Right kidney (tissue), 9 donors: Measurements from ENCODE around the gene SEMA4A.
"Not testable (repeated sequence)": the region's sequence is repeated elsewhere in the genome, so short reads cannot be mapped to it uniquely, and the experiment has no call there.

ENCODE experiments used
- DNase-seq: peaks from one replicate; pipeline ENCODE4 v3.0.0-alpha.2; 2016
- long read RNA-seq, 8 donors: transcript quantifications; one replicate each; lab custom pipeline, GENCODE V29; 2026

The SEMA4A gene
- long read RNA-seq, donor 1, partial matches to known transcripts = 0 of 2 reads
- long read RNA-seq, donor 1, other reads (novel, unspliced or antisense) = 0 of 2 reads
- long read RNA-seq, donor 2, partial matches to known transcripts = 0 of 1 reads
- long read RNA-seq, donor 2, other reads (novel, unspliced or antisense) = 0 of 1 reads
- long read RNA-seq, donor 3, partial matches to known transcripts = 0 of 2 reads
- long read RNA-seq, donor 3, other reads (novel, unspliced or antisense) = 0 of 2 reads
- long read RNA-seq, donor 4, partial matches to known transcripts = 0 of 3 reads
- long read RNA-seq, donor 4, other reads (novel, unspliced or antisense) = 0 of 3 reads
- long read RNA-seq, donor 5, partial matches to known transcripts = 33 of 33 reads
- long read RNA-seq, donor 5, other reads (novel, unspliced or antisense) = 0 of 33 reads
- long read RNA-seq, donor 6, partial matches to known transcripts = 0 of 5 reads
- long read RNA-seq, donor 6, other reads (novel, unspliced or antisense) = 0 of 5 reads
- long read RNA-seq, donor 7, partial matches to known transcripts = 0 of 1 reads
- long read RNA-seq, donor 7, other reads (novel, unspliced or antisense) = 0 of 1 reads
- long read RNA-seq, donor 8, partial matches to known transcripts = 0 of 2 reads
- long read RNA-seq, donor 8, other reads (novel, unspliced or antisense) = 0 of 2 reads

- peak; percentile 37 for DNase-seq
These were observed at the start of gene SEMA4A for GRCh38 chr1:156153362-156153761. Gene SEMA4A (plus strand): TSS chr1:156153585. CDS start chr1:156154579, 994 bp downstream.

- DNase-seq = peak; percentile 66
These were observed 49.1 kb upstream of the SEMA4A start for GRCh38 chr1:156104065-156104810.

GRCh38 chr1:156104861-156105832 lies 48.2 kb upstream of the SEMA4A start:
- DNase-seq = peak; percentile 19

GRCh38 chr1:156106624-156107488 lies 46.5 kb upstream of the SEMA4A start:
- DNase-seq = peak; percentile 46

GRCh38 chr1:156108057-156108456 lies 45.3 kb upstream of the SEMA4A start:
- no peak for DNase-seq

DNA sequence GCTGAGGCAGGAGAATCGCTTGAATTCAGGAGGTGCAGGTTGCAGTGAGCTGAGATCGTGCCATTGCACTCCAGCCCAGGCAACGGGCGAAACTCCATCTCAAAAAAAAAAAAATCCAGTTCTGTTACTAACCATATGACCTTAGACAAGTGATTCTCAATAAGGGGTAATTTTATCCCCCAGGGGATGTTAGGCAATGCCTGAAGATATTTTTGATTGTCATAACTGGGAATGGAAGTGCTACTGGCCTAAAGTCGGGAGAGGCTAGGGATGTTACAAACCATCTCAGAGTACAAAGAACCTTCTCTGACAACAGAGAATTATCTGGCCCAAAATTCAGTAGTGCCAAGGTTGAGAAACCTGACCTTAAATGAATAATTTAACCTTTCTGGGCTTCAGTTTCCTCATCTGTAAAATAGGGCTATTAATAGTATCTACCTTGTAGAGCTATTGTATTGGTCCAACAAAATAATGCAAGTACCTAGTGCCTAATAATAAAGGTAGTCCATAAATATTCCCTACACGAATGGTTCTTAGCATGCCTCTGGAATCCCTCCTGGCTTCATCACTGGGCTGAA lies 44.6 kb upstream of the SEMA4A start:
- no peak for DNase-seq

DNA sequence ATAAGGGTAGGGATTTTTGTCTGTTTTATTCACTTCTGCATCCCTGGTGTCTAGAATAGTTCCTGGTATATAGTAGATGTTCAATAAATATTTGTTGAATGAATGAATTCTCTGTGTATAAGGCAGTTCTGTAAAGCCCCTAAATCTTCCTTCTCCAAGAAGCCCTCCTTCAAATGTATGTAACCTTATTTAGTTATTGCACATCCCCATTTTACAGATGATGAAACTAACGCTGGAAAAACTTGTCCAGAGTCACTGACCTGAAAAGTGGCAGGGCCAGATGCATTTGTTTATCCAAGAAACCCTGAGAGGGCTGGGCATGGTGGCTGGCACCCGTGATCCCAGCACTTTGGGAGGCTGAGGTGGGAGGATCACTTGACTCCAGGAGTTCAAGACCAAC lies 43.1 kb upstream of the SEMA4A start:
- DNase-seq = no peak

DNA sequence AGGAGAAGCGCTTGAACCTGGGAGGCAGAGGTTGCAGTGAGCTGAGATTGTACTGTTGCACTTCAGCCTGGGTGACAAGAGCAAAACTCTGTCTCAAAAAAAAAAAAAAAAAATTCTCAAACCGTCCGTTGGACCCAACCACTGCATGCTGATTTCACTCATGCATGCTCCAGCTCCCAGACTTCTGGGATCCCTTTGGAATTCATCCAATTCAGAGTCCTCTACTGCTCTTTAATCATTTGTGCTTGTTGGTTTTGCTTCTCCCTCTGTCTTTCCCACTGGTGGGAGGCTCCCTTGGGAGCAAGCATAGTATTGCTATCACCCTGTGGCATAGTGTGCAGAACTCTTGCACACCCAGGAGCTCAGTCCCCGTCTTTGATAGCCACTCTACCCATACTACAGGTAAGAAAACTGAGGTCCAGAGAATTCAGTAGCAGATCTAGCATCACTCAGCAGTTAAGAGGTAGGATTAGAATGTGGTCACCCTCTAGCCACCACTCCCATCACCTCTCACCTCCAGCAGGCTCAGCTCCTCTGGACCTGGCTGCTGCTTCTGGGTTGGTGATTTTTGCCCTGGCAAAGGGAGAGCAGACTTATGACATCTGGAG lies 41.9 kb upstream of the SEMA4A start:
- DNase-seq = no peak

DNA sequence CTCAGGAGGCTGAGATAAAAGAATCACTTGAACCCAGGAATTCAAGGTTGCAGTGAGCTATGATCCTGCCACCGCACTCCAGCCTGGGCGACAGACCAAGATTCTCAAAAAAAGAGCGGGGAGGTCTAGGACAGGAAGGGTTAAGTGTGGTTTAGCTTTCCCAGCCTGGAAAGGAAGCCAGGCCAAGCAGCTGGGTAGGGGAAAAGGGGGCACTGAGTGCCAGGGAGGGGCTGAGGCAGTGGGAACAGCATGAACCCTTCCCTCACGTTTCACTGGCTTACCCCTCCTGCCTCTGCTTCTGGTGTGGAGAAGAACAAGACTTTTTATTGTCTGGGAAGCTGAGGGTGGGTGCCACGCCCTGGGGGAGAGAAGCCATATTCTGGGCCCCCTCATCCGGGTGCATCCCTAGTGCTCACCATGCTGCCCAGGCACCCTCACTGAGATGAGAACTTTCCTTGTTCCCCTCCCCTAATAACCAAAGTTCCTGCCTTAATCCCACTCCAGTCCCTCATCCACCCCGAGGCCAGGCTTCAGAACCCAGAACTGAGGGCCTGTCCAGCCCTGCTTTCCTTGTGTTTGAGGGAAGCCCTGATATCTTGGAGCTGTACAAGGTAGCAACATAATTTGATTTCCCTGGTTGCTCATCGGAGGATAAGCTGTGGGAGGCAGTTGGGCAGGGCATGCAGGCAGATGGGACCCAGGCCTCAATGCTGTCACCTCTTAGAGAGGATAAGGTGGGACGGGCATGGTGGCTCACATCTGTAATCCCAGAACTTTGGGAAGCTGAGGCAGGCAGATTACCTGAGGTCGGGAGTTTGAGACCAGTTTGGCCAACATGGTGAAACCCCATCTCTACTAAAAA lies 40.9 kb upstream of the SEMA4A start:
- no peak for DNase-seq

- no peak for DNase-seq
These were observed 40.0 kb upstream of the SEMA4A start for GRCh38 chr1:156113282-156113950.

- peak; percentile 49 for DNase-seq
These were observed 39.1 kb upstream of the SEMA4A start, which contains the start of gene LMNA for GRCh38 chr1:156114101-156114918. Gene LMNA (plus strand): TSS chr1:156114711. CDS start chr1:156114919, 208 bp downstream.

- DNase-seq = peak; percentile 85
These were observed 38.4 kb upstream of the SEMA4A start for GRCh38 chr1:156114919-156115513.

GRCh38 chr1:156115514-156116374 lies 37.6 kb upstream of the SEMA4A start:
- DNase-seq = peak; percentile 76

DNA sequence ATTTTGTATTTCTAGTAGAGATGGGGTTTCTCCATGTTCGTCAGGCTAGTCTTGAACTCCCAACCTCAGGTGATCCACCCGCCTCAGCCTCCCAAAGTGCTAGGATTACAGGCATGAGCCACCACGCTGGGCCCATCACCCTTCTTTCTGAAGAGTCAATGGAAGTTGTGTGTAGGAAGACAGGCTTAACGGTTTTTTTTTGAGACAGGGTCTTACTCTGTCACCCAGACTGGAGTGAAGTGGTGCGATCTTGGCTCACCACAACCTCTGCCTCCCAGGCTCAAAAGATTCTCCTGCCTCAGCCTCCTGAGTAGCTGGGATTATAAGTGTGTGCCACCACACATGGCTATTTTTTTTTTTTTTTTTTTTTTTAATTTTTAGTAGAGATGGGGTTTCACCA lies 36.7 kb upstream of the SEMA4A start:
- not testable (repeated sequence) for DNase-seq

DNA sequence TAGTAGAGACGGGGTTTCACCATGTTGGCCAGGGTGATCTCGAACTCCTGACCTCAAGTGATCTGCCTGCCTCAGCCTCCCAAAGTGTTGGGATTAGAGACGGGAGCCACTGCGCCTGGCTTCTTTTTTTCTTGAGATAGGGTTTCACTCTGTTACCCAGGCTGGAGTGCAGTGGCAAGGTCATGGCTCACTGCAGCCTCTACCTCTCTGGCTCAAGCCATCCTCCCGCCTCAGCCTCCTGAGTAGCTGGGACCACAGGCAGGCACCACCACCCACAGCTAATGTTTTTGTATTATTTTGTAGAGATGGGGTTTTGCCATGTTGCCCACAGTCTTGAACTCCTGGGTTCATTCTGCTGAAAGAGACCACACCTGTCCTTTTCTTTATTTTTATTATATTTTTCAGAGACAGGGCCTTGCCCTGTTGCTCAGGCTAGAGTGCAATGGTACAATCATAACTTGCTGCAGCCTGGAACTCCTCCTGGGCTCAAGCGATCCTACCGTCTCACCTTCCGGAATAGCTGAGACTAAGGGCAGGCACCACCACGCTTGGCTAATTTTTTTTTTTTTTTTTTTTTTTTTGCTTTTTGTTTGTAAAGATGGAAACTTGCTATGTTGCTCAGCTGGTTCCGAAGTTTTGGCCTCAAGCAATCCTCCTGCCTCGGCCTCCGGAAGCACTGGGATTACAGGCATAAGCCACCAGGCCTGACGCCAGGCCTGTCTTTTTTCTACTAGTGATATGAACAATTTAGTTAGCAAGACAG lies 35.8 kb upstream of the SEMA4A start:
- DNase-seq = no peak
